Mammary epithelial cell (primary cell): Measurements from ENCODE around the gene RPL37A.

Source experiments
- CTCF ChIP-seq, 2 donors: IDR thresholded peaks in 1 of 2; conservative IDR thresholded peaks in 1 of 2; 2 replicates each; pipeline ENCODE4 v1.5.1; 2011 to 2012; ENCODE audit warnings: inconsistent platforms in 2 of 2, low read length in 2 of 2, mild to moderate bottlenecking in 2 of 2, control low read depth in 1 of 2, low read depth in 1 of 2; ENCODE audit not compliant: insufficient read depth in 1 of 2; ENCODE audit errors: extremely low read depth in 1 of 2
- EZH2 ChIP-seq: IDR thresholded peaks from 2 replicates; pipeline ENCODE4 v1.6.1; 2012; ENCODE audit warnings: low read length, inconsistent platforms, borderline replicate concordance

- TF ChIP-seq CTCF (conservative IDR thresholded peaks at IDR 0.05 in 1 of 2, IDR thresholded peaks at IDR 0.05 in 1 of 2; ENCODE audit: extremely low read depth in 1 of 2, insufficient read depth in 1 of 2, low read depth in 1 of 2, low read length in 2 of 2) (no peak), EZH2 (no peak)
Observed at GRCh38 chr2:216546641-216547403, 48.2 kb downstream of the RPL37A start.
